Measurements from ENCODE around the gene GCAT.

GCAT gene

DNA sequence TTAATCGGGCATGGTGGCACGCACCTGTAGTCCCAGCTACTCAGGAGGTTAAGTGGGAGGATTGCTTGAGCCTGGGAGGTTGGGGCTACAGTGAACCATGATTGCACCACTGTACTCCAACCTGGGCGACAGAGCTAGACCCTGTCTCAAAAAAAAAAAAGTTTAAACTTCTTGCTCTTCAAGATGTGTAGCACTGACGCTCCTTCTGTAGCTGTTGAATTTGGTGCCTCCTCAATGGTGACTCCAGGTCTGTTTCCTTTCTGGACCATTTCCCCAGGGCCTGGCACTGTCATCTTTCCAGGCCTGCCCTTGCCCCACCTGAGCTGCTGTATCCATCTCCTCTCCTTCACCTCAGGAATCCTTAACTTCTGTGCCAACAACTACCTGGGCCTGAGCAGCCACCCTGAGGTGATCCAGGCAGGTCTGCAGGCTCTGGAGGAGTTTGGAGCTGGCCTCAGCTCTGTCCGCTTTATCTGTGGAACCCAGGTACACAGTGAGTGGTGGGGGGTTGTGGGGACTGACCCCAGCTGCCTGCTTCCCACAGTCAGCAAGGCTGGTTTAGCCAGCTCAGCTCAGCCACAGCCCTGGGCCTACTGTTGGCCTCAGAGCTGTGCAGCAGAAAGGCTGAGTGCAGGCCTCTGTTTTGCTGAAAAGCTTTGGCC, 2.1 kb downstream of the GCAT start:
- no peak for DNase-seq (ENCODE audit: low read depth)

DNA sequence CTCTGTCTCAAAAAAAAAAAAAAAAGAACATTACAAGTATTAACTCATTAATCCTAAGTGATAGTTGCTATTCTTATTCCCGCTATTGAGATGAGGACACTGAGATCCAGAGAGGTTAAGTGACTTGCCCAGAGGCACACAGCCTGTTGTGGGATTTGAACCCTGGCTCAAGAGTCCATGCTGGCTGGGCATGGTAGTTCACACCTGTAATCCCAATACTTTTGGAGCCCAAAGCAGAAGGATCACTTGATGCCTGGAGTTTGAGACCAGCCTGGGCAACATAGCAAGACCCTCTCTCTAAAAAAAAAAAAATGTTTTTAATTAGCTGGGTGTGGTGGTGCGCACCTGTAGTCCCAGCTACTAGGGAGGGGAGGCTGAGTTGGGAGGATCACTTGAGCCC, 4.1 kb downstream of the GCAT start:
- DNase-seq (ENCODE audit: low read depth) = no peak

DNA sequence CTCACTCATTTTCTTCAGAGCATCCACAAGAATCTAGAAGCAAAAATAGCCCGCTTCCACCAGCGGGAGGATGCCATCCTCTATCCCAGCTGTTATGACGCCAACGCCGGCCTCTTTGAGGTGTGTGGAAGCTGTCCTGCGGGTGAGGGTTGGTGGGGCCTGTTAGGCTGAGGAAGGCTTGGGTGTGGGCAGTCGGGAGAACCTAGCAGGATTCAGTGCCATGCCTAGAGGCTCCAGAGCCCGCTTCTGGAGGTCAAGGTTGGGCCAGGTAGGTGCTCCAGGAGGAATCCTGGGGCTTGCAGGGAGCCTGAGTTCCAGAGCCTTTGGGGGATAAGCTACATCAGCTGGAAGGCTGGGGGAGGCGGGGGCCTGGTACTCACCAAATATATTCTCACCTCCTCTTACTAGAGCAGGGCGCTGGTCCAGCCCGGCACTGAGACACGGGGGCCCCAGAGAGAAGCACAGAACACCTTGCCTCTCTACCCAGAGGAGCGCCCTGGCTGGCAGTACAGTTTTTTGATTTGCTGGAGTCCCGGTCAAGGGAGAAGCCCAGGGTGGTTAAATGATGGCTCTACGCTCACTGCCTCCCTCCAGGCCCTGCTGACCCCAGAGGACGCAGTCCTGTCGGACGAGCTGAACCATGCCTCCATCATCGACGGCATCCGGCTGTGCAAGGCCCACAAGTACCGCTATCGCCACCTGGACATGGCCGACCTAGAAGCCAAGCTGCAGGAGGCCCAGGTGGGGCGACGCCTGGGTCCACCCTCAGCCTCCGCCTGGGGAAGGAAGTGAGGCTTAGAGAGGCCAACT, 5.3 kb downstream of the GCAT start:
- DNase-seq (ENCODE audit: low read depth) = no peak

DNA sequence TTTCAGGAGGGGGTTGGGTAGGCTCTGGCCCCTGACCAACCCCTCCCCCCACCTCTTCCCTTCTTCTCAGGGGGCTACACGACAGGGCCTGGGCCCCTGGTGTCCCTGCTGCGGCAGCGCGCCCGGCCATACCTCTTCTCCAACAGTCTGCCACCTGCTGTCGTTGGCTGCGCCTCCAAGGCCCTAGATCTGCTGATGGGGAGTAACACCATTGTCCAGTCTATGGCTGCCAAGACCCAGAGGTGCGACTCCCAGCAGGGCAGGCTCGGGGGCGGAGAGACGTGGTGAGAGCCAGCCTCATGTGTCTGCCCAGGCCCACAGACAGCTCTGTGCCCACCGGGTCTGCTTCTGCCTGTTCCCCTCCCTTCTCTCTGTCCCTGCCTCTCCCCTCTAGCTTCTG, 7.9 kb downstream of the GCAT start:
- DNase-seq (ENCODE audit: low read depth) = no peak

DNA sequence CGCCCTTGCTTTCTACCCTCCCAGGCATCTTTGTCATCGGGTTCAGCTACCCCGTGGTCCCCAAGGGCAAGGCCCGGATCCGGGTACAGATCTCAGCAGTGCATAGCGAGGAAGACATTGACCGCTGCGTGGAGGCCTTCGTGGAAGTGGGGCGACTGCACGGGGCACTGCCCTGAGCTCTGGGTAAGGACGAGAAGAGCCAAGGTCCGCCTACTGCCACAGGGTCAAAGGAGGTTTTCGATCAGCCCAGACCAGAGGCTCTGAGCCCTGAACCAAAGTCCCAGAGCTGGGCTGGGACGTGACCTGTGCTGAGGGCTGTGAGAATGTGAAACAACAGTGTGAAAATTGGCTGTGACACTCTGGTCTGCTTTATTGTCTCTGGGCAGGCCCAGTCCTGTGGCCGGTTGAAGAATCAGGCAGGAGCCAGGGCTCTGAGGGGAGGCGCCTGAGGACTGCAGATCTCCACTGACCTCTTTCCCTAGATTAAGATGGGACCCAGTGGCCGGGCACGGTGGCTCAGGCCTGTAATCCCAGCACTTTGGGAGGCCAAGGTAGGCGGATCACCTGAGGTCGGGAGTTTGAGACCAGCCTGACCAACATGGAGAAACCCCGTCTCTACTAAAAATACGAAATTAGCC, 8.9 kb downstream of the GCAT start:
- no peak for DNase-seq (ENCODE audit: low read depth)

DNA sequence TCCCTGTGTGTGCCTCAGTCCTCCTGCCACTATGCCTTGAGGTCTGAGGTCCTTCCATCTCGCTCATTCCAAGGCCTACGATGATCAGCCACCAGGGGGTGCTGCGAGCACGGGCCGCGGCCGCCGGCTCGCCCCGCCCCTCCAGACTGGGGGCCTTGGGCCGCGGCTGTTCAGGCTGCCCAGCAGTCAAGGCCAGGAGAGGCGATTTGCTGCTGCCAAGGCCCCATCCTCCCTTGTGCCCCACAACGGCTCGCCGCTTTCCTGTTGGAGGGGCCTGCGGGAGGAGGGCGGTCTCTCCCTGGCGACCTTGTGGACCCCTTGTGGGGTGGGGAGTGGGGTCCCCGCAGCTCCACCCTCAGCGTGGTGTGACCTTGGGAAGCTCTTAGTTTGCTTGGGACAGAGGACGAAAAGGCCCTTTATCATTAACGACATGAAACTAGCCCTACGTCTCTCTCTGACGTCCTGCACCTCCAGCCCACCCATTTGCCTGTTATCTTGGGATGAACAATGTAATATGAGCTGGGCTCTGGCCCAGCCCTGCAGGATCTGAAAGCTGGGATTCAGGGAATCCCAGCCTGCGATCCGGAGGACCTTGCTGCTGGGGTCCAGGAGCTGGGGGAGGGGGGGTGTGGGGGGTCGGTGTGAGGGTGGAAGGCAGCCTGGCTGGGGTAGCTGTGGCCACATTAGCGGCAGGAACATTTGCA, 10.1 kb downstream of the GCAT start:
- DNase-seq (ENCODE audit: low read depth) = peak; percentile 82

DNA sequence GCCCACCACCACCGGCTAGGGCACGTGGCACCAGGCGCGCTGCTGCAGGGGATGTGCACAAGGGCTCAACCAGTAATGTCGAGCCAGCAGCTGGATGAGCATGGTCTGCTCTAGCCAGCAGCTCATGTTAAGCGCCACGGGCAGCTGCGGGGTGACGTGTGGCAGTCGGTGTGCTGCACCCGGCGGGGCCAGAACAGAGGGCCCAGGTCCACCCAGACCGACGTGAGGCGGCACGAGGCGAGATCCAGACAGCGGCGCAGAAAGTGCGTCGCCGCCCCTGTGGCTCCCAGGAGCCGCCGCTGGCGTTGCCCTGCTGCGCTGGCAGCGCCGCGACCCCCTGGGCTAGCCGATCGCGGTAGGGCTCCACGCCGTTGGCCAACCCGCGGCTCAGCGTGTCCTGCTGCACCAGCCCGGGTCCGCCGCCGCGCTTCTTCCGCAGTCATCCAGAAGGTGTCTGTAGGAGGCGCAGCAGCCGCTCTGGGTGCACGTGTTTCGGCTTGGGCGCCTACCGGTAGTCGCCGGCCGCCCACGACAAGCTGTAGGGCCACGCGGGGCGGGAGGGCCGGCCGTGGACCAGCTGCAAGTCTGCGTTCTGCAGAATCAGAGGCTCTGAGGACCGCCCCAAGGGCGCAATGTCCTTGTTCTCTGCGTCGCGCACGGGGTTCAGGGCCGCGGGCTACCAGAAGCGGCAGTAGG, 10.8 kb downstream of the GCAT start:
- peak; percentile 55 for DNase-seq (ENCODE audit: low read depth)

DNA sequence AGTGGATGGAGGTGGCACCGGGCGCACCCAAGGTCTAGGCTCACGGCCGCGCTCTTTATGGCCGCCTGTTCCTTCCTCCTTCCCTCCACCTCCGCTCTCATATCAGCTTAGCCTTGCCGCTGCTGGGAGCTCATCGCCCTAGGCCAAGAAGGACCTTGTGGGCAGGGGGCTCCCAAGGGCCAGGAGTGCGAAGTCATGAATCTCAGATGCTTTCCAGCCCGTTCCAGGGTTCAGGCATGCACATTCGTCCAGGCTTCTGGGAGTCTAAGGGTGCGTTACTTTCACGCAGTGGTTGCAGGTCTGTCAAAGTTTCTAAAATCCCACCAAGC, 11.3 kb downstream of the GCAT start:
- no peak for DNase-seq (ENCODE audit: low read depth)

DNA sequence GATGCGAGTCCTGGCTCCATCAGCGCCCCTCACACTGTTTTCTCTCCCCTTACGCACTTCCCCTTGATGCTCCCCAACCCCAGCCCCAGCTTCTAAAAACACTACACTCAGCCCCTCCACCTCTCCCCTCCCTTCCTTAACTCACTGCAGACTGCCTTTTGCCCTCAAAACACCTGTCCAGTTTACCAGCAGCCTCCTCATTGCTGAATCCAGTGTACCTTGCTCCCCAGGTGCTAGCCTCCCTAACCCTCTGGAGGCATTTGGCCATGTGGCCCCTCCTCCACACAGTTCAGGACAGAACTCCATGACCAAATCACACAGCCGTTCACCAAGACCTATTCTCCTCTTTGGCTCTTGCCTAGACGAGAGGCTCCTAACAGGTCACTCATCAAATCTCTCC, 12.6 kb downstream of the GCAT start:
- DNase-seq (ENCODE audit: low read depth) = no peak

DNA sequence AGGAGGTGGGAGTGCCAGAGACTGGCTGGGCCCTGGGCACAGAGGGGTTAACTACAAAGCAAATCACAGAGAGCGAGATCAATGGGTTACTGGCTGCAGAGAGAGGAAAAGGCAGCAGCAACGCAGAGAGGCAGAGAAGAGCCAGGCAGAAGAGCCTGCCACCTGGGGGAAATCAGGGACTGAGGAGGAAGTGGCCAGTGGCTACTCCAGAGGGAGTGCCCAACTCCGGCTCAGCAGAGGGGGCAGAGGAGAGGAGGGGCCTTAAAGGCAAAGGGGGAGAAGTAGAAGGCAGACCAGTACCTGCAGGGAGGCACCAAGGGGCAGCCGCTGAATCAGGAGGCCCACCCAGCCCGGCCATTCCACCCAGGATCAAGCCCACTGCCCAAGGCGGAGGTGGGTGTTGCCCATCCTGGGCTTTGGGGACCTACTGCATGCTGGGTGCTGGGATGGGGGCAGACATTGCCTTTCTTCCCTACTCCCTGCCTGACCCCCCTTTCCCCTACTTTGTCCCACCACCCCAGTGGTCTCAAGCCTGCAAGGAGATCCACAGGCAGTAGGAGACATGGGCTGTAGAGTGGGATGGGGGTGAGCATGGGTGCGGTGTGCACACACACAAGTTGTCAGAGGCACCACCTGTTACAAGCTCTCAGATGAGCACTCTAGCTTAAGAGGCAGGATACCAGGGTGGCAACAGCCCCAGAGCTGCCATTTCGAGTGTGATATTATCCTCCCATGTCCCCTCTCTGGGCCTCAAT, 14.5 kb downstream of the GCAT start:
- no peak for DNase-seq (ENCODE audit: low read depth)

DNA sequence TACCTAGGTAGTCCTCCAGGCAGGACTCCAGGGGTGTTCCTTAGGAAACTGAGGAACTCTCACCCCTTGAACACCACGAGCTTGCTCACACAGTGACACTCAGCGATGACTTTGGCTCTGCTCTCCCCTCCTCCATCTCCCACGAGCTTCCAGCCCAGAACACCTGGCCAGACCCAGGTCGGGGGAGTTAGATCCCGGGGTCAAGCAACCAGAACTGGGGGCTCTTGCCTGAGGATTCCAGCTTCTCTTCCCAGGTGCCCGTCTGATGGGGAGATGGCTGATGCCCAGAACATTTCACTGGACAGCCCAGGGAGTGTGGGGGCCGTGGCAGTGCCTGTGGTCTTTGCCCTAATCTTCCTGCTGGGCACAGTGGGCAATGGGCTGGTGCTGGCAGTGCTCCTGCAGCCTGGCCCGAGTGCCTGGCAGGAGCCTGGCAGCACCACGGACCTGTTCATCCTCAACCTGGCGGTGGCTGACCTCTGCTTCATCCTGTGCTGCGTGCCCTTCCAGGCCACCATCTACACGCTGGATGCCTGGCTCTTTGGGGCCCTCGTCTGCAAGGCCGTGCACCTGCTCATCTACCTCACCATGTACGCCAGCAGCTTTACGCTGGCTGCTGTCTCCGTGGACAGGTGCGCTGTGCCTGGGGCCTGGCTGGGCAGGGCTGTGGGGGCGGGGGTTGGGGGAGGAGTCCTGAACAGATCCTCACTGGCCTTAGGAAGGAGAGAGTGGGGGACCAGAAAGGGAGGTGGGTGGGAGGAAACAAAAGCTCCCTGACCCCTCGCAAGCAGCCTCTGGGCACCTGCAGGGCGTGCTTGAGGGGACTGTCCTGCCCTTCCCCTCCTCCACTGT, 15.6 kb downstream of the GCAT start, which contains the start of gene GALR3:
GALR3 (plus strand) TSS at position 249 of the 852 bp plus-strand sequence; CDS start at position 274, 25 bp downstream.
- DNase-seq (ENCODE audit: low read depth) = no peak

DNA sequence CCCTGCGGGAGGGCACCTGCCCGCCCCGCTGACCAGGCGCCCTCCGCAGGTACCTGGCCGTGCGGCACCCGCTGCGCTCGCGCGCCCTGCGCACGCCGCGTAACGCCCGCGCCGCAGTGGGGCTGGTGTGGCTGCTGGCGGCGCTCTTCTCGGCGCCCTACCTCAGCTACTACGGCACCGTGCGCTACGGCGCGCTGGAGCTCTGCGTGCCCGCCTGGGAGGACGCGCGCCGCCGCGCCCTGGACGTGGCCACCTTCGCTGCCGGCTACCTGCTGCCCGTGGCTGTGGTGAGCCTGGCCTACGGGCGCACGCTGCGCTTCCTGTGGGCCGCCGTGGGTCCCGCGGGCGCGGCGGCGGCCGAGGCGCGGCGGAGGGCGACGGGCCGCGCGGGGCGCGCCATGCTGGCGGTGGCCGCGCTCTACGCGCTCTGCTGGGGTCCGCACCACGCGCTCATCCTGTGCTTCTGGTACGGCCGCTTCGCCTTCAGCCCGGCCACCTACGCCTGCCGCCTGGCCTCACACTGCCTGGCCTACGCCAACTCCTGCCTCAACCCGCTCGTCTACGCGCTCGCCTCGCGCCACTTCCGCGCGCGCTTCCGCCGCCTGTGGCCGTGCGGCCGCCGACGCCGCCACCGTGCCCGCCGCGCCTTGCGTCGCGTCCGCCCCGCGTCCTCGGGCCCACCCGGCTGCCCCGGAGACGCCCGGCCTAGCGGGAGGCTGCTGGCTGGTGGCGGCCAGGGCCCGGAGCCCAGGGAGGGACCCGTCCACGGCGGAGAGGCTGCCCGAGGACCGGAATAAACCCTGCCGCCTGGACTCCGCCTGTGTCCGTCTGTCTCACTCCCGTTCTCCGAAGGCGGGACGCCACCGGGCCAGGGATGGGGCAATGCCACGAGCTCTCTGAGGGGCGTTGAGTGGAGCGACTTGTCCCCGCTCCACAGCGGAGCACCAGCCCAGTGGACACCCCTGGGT, 17.2 kb downstream of the GCAT start:
- DNase-seq (ENCODE audit: low read depth) = no peak

DNA sequence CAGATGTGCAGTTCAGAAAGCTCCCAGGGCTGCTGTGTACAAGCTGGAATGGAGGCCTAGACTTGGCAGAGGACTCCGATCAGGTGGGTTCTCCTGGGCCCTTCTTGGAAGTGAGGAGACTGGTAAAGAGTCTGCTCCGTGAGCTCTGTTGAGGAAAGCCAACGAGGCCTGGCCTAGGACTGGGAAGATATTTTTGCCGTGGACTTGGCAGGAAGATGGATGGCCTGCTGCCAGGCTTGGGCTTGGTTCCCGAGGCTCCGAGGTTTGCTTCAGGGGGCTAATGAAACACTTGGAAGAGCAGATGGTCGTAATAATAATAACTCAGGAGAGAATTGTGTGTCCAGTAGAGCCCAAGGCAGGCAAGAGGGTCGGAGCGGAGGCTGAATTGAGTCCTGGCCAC, 19.3 kb downstream of the GCAT start:
- no peak for DNase-seq (ENCODE audit: low read depth)

DNA sequence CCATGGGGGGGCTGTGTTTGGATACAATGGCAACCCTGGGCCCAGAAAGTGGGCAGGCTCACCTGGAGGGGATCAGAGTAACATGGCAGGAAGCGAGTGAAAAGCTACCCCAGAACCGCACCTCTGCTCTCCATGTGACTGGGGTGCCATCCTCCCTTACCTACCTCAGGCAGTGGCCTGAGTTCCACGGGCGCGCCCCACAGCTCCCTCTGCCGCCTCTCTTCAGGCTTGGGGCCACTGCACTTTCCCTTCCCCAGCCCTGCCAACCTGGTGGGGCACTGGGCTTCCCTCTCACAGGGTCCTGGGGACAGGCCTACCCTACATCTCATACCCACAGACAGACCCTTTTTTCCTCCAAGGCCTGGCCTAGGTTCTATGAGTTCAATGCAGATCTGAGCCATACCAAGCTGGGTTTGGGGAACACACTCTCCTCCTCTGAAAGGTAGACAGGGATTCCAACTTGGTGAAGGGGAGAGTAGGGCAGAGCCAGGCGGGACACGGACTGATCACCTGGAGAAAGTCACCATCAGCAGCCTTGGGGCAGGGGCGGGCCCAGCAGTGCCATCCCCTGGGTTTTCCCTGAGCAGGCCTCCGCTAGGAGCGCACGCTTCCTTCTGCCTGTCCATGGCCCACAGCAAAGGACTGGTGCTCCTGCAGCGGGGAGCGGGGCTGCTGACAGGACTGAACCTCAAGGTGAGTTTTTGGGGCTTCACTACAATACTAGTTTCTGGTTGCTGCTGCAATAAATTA, 22.5 kb downstream of the GCAT start:
- DNase-seq (ENCODE audit: low read depth) = no peak

DNA sequence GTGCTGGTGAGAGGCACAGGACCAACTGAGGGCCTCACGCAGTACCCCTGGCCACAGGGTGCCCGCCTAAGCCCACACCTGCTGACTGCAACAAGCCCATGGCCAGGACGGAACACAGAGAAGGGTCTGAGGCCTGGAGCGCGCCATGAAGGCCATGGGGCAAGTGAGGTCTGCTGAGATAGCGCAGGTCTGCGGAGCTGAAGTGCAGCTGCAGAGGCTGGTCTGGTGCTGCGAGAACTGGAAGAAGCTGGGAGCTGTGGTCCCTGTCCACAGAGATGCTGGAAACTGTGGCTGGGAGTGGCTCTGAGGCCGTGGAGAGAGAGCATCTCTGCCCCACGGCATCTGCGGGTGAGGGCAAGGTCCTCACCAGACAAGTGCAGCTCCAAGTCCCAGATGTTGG, 23.7 kb downstream of the GCAT start:
- no peak for DNase-seq (ENCODE audit: low read depth)

DNA sequence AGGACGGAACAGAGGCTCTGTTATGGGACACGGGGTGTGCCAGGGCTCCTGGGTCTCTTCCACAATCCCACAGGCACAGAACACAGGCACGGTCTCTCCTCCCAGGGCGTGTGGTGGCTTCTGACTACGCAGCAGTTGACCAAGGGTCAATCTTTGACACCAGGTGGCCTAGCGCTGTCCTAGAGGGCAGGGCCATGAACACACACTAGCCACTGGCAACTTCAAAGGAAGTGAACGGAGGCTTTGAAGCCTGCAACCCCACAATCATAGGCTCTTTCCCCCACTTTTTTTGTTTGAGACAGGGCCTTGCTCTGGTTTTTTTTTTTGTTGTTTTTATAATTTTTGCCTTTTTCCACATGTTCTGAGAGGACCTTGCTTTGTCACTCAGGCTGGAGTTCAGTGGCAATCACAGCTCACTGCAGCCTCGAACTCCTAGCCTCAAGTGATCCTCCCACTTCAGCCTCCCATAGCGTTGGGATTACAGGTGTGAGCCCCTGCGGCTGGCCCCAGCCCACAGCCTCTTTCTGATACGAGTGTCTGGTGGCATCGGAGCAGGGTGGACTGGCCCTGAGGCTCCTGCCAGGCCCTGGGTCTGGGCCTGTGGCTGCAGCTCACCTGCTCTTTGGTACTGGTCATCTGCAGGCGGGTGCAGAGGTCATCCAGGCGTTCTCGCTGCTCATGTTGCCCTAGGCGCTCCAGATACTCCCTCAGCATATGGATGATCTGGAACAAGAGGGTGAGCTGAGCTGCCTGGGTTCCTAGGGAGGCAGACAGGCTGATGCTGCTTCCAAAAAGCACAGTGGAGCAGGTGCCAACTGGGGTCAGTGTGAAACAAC, 24.5 kb downstream of the GCAT start:
- no peak for DNase-seq (ENCODE audit: low read depth)

DNA sequence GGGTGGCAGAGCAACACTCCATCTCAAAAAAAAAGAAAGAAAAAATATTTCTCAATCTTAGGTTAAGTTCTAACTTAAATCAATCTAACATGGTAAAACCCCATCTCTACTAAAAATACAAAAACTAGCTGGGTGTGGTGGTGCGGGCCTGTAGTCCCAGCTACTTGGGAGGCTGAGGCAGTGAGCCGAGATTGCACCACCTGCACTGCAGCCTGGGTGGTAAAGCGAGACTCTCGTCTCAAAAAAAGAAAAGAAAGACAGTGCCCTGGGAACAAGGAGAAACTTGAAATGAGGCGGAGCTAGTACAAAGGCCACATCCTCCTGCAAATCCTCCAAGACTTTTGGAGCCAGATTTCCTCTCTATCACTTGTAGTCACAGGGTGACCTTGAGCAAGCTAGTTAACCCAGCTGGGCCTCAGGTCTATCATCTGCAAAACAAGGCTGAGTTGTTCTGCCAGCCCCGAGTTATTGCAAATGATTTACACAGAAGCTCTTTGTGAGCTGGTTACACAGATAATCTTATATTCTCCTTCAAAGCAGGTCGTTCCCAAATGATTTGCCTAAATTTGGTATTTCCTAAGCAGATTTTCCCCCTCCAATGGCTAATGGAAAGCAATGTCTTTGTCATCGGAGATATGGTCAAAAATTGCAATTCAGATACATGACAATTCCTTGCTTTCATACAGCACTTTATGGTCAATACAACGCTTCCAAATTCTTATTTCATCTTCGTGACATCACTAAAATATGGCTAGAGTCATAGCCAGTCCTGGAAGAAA, 34.5 kb downstream of the GCAT start:
- no peak for DNase-seq (ENCODE audit: low read depth)

All from ELR (cell line).